Activated CD4-positive, alpha-beta T cell treated with anti-CD3 and anti-CD28 coated beads, Interleukin-2, amount 10 ng/mL, durations not matched to agents 7 days and 5 days (primary cell): ENCODE measurements around the gene FHIP1B. TPM values are rescaled to one million over a fixed set of nuclear protein-coding genes. Genes with fewer than 3 reads are reported as not detected.

Experiments used
- CTCF ChIA-PET: fragments of 350-600 bp; sonication (Branson Sonifier 250); formaldehyde crosslinking; loops from one replicate; lab custom pipeline; 2021; ENCODE audit warnings: antibody characterized with exemption; lab: Charles Lee
- POLR2A ChIA-PET: fragments of 350-600 bp; sonication (Branson Sonifier 250); formaldehyde crosslinking; loops from one replicate; lab custom pipeline; 2021; ENCODE audit warnings: antibody characterized with exemption; lab: Charles Lee
- DNase-seq: peaks from one replicate; pipeline ENCODE4 v3.0.0-alpha.2; 2020
- H3K27ac Mint-ChIP-seq: one replicate; pipeline ENCODE4 v1.8.0; 2021; ENCODE audit warnings: mild to moderate bottlenecking, moderate library complexity, mixed read lengths
- H3K27me3 Mint-ChIP-seq: one replicate; pipeline ENCODE4 v1.8.0; 2021; ENCODE audit warnings: mixed read lengths
- H3K36me3 Mint-ChIP-seq: one replicate; pipeline ENCODE4 v1.8.0; 2021; ENCODE audit warnings: low read depth, mixed read lengths
- H3K4me1 Mint-ChIP-seq: one replicate; pipeline ENCODE4 v1.8.0; 2021; ENCODE audit warnings: mixed read lengths
- H3K4me3 Mint-ChIP-seq: one replicate; pipeline ENCODE4 v1.8.0; 2021; ENCODE audit warnings: mild to moderate bottlenecking, moderate library complexity, mixed read lengths
- H3K9me3 Mint-ChIP-seq: one replicate; pipeline ENCODE4 v1.8.0; 2021; ENCODE audit warnings: mixed read lengths
- total RNA-seq, 2 experiments: library from RNA; stranded (reverse); gene quantifications; one replicate each; pipeline ENCODE4 v1.2.3, GENCODE V29; 2021

Gene FHIP1B
- total RNA-seq, 2 experiments from 2014 or later = 22.2 to 24.5 TPM

GRCh38 chr11:6194065-6194581, 40.3 kb downstream of the FHIP1B start:
- peaks cover 8% of the 10 kb centered on the region for H3K4me1 Mint-ChIP-seq
- no peaks in the 10 kb centered on the region for H3K9me3 Mint-ChIP-seq
- H3K36me3 Mint-ChIP-seq = no peaks in the 10 kb centered on the region
- H3K27ac Mint-ChIP-seq = no peak overlapping the region
- POLR2A ChIA-PET = no interaction called here
- CTCF ChIA-PET = no interaction called here
- H3K27me3 Mint-ChIP-seq = no peaks in the 10 kb centered on the region
- no peak overlapping the region for H3K4me3 Mint-ChIP-seq
- no peak for DNase-seq

GRCh38 chr11:6191742-6192141, 42.7 kb downstream of the FHIP1B start:
- no peak overlapping the region for H3K27ac Mint-ChIP-seq
- CTCF ChIA-PET = no interaction called here
- H3K36me3 Mint-ChIP-seq = no peaks in the 10 kb centered on the region
- DNase-seq = no peak
- H3K27me3 Mint-ChIP-seq = no peaks in the 10 kb centered on the region
- H3K9me3 Mint-ChIP-seq = no peaks in the 10 kb centered on the region
- no peak overlapping the region for H3K4me3 Mint-ChIP-seq
- H3K4me1 Mint-ChIP-seq = peaks cover 5% of the 10 kb centered on the region
- POLR2A ChIA-PET = no interaction called here

- no peak for DNase-seq
- peaks cover 11% of the 10 kb centered on the region for H3K4me1 Mint-ChIP-seq
- ChIA-PET CTCF (interaction anchor here (1.6 kb wide), 1 partner anchor 45 kb away, joined by 3 read pairs; no protein-coding TSS in a partner anchor), POLR2A (no interaction called here)
- H3K27me3 Mint-ChIP-seq = peaks cover 17% of the 10 kb centered on the region
- no peak overlapping the region for H3K27ac Mint-ChIP-seq
- no peak overlapping the region for H3K4me3 Mint-ChIP-seq
- H3K36me3 Mint-ChIP-seq = no peaks in the 10 kb centered on the region
- peaks cover 7% of the 10 kb centered on the region for H3K9me3 Mint-ChIP-seq
These were observed 59.0 kb downstream of the FHIP1B start for GRCh38 chr11:6175440-6175839.

- DNase-seq = no peak
- H3K27ac Mint-ChIP-seq = no peak within 1 kb of the TSS
- no peaks in the 10 kb centered on the region for H3K4me1 Mint-ChIP-seq
- H3K9me3 Mint-ChIP-seq = peaks cover 4% of the 10 kb centered on the region
- no peaks in the 10 kb centered on the region for H3K36me3 Mint-ChIP-seq
- H3K4me3 Mint-ChIP-seq = no peak within 1 kb of the TSS
- CTCF ChIA-PET = no interaction called here
- H3K27me3 Mint-ChIP-seq = peaks cover 31% of the 10 kb centered on the region
- POLR2A ChIA-PET = no interaction called here
These were observed 64.2 kb downstream of the FHIP1B start, which contains the start of gene OR52B2 for GRCh38 chr11:6170226-6170625. Gene OR52B2 (minus strand): TSS chr11:6170326. CDS start chr11:6170326, 0 bp downstream.

Other genes starting within 250 kb of the FHIP1B start
- gene OR52L1, start 247.7 kb downstream of the FHIP1B start, total RNA-seq = not detected
- not detected for gene OR56A4, start 227.7 kb downstream of the FHIP1B start, total RNA-seq
- not detected for gene OR56A1, start 203.9 kb downstream of the FHIP1B start, total RNA-seq
- not detected for gene OR56B4, start 127.0 kb downstream of the FHIP1B start, total RNA-seq
- gene OR52B2, start 64.3 kb downstream of the FHIP1B start, total RNA-seq = not detected
- not detected for gene OR52W1, start 35.4 kb downstream of the FHIP1B start, total RNA-seq
- gene C11orf42, start 29.1 kb downstream of the FHIP1B start, total RNA-seq = not detected
- gene CNGA4, start 4.5 kb upstream of the FHIP1B start, total RNA-seq = under 1 TPM in 1 of 2 experiments, not detected in 1; 0.17 TPM
- gene CCKBR, start 25.2 kb upstream of the FHIP1B start, total RNA-seq = not detected
- gene CAVIN3, start 85.9 kb upstream of the FHIP1B start, total RNA-seq = 1 to 10 TPM; 1.9 to 2.7 TPM
- 10 to 100 TPM; 46.1 to 53.6 TPM for gene SMPD1, start 155.8 kb upstream of the FHIP1B start, total RNA-seq
- gene APBB1, start 184.5 kb upstream of the FHIP1B start, total RNA-seq = 10 to 100 TPM; 58.2 to 61.3 TPM
- under 1 TPM in 1 of 2 experiments, not detected in 1; 0.35 TPM for gene HPX, start 206.4 kb upstream of the FHIP1B start, total RNA-seq
- 1 to 10 TPM; 6.8 to 8.4 TPM for gene TRIM3, start 239.3 kb upstream of the FHIP1B start, total RNA-seq
- gene ARFIP2, start 246.7 kb upstream of the FHIP1B start, total RNA-seq = 10 to 100 TPM; 39.0 to 40.6 TPM
- 10 to 100 TPM; 25.6 to 27.0 TPM for gene TIMM10B, start 246.9 kb upstream of the FHIP1B start, total RNA-seq